ENCODE results near the gene TSPAN5.

- TF ChIP-seq SPI1 (IDR thresholded peaks at IDR 0.05; ENCODE audit: low read depth, low read length) (no peak), POLR2A (IDR thresholded peaks at IDR 0.05; ENCODE audit: low read depth, low read length) (no peak), POLR2AphosphoS5 (IDR thresholded peaks at IDR 0.05; ENCODE audit: low read depth, low read length) (no peak)
Measured at GRCh38 chr4:98624642-98625041, 33.8 kb downstream of the TSPAN5 start.
